ENCODE results near the gene TMEM131.
A peak's percentile ranks its signal among the peaks of the same experiment; 100 is the strongest.

The TMEM131 gene

DNA sequence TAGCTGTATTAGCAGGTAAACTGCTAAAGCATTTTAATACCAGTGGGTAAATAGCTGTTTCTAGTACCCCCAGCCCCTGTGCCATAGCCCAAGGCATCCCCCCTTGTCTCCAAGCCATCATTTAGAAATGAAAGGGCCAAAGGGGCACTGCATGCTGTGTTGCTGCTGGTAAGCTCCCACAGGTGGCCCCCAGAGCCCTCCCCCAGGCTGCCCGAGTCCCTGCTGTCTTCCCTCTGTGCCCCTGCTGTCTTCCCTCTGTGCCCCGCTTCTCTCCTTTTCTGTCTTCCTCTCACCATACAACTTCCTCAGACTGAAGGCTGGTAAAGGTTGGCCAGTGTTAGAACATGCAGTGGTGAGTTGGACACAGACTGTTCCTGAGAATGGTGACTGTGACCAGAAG is 240.3 kb downstream of the TMEM131 start:
- no peak for DNase-seq

DNA sequence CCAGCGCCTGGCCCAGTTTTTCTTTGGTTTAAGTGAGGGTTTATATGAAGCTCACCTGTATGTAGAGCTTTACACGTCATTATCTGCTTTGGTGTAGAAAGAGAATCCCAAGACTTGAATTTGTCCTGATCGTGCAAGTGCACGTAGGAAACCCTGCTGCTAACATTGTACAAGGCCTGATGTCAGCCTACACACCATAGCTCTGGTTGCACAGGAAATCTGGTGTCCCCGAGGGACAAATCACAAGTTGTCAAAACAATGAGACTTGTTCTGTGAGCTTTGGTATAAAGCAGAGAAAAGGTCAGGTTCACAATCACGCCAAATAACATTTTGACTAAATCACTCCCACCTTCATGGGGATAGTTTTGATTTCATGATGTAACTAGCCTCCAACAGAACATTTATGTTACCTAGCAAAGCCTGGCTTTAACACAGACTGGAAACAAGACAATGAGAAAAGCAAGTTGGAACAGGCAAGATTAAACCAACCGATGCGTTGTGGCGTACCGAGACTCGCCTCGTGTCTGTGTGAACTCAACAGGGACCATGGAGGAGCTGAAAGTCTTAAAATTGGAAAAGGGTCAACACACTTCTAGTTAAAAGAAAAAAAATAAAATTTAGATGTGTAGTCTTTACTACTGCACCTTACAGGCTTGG is 240.9 kb downstream of the TMEM131 start:
- no peak for DNase-seq

DNA sequence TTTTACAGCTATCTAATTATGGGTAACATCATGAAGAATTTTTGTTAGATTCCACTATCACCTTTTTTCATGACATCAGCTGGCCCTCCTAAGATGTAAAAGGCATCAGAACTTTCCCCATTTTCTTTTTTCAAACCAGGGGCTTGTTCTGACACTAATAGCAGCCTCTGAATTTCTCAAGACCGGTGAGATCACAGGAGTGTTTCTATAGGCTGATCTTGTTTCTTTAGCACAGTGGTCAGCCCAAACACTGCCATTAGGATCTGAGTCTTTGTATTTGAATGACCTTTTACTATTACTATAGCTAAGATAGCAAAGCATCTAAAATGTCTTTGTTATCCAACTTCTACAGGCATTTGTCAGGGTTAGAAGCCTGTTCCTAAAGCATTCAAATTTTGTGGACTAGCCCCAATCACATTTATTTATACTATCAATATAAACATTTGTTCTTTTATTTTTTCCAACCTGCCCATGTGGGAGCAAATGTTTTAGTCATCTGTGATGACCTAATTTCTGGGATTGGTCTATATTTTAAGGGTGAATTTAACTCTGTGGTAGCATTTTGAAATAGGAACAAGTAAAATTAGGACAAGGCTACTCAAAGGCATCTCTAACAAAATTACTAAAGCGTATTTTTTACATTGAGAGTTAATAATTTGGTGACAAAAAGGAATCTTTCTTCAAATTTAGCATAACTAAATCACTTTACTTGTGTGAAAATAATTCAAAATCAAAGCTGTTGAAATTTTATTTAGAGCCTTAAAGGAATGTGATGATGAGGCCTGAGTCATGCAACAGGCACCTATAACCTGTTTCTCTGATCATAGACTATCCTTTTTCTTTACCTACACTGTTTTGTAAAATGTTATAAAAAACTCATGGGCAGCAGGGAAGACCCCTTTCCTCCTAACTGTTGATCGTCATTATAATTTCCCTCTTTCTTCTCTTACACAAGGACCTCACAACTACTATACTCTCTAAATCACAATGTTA is 243.1 kb downstream of the TMEM131 start:
- DNase-seq = no peak

DNA sequence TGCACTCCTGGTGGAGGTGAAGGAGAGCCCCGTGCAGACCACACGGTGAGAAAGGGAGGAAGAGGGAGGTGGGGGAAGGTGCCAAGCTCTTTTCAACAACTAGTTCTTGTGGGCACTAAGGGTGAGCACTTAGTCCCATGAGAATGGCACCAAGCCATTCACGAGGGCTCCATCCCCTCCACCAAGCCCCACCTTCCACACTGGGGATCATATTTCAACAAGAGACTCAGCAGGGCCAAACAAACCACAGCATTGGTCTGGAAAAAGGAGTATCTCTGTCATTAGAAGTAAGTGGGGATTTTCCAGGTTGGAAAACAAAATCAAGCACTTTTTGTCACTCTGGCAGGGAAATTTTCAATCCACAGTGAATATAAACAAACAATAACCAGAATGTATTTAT is 244.0 kb downstream of the TMEM131 start:
- no peak for DNase-seq

DNA sequence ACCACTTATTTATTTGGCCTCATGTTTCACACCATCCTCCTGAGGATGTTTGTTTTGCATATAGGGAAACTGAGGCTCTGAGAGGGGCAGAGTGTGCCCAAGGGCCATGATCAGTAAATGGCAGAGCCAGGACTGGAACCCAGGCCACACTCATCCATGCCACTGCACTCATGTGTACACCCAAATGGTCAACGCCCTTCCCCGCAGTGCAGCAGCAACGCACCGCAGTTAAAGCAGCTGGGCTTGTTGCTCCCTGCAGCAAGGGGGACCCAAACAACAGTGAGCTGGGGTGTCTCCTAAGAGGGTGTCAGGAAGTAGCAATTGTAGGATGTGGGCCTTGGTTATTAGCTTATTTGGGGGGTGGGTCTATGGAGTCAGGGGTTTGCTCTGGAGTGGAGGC is 245.7 kb downstream of the TMEM131 start:
- no peak for DNase-seq

DNA sequence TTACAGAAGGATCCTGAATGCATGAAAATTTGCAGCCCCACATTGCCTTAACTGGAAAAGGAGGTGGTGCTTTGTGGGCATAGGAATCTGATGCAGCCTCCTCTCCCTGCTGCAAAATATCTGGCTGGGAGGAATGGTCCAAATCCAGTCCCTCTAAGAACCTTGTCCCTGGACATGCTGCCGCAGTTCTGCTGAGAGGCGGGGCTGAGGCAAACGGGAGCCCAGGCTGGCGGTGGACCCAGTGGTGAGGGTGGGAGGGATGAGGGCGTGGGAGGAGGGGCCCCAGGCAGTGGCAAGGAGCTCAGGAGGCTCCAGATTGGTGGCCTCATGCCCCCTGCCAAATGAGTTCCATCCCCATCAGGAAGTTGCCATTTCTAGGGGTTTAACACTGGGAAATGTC is 246.2 kb downstream of the TMEM131 start:
- DNase-seq = no peak

DNA sequence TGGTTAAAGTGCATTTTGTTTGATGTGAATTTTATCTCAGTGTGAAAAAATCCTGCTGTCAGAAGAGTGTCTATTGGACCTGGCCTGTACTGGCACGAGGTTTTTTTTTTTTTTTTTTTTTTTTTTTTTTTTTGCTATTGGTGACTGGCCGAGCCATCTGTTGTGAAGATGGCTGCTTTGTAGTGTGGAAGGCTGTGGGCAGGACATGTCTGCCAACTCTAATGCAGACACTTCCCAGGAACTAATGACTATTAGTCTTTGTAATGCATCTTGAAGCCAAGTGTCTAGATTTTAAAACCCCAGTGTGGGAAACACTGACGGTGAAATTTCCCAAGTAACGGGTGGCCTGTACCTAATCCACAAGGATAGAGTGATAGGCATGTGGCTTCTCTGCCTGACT is 248.0 kb downstream of the TMEM131 start:
- no peak for DNase-seq

DNA sequence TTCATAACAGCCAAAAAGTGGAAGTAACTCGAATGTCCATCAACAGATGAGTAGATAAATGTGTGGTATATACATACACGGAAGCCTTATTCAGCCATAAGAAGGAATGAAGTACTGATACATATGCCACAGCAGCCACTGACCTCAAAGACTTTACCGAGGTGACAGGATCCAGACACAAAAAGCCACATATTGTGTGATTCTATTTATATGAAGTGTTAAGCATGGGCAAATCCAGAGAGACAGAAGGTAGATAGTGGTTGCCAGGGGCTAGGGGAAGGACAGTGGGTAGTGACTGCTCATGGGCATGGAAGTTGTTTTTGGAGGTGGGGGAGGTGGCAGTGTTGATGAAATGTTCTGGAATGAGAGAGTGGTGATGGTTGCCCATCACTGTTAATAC is 248.5 kb downstream of the TMEM131 start:
- no peak for DNase-seq

DNA sequence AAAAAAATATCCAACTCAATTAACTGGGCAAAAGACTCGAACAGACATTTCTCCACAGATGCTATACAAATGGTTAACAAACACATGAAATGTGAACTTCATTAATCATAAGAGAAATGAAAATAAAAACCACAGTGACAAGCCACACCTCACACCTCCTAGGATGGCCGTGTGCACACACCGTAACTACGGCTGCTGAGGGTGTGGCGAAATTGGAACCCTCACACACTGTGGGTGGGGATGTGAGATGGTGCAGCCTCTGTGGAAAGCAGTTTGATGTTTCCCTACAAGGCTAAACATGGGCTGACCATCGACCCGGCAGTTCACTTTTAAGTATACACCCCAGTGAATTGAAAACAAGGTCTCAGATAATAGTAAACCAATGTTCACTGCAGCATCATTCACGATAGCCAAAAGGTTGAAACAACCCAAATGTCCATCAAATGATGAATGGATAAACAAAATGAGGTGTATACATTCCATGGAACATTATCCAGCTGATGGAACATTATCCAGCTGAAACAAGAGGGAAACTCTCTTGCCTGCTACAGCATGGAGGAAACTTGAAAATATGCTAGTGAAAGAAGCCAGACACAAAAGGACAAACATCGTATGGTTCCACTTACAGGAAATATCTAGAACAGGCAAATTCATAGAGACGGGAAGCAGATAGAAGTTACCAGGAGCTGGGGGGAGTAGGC is 250.1 kb downstream of the TMEM131 start:
- DNase-seq = peak; percentile 79

DNA sequence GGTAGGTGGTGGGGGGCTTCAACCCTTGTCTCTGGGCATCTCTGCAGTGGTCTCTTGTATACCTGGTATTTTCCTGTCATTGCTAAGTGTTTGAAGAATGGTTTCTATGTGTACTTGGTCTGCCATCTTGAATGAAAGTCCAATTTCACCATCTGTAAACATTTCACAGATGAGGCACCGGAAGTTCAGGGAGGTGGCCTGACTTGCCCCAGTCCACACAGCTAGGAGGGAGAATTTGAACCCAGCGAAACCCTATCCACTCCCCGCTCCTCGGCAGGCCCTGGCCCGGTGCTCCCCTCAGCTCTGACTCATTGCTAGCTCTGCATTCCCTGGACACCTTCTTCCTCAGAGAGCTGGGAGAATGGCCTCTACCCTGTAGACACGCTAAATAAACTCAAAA is 251.8 kb downstream of the TMEM131 start:
- no peak for DNase-seq

DNA sequence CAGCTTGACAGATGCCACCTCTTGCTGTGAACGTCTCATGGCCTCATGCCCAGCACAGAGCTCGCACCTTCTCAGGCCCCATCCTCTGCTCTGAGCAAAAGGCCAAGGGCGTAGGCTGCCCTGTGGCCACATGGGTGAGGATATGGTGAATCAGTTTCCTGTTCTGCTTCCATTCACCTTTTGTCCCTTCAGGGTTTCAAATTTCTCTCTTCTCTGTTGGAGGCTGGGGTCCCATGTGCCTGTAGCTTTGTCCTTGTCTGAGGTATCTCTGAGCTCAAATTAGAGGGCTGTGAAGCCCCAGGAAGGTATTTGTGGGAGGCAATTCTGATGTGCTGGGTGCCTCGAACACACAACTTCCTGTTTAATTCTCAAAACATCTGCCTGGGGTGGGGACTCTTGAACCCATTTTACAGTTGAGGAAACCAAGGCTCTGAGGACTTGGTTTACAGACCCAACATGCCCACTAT is 253.3 kb downstream of the TMEM131 start:
- DNase-seq = peak; percentile 64

DNA sequence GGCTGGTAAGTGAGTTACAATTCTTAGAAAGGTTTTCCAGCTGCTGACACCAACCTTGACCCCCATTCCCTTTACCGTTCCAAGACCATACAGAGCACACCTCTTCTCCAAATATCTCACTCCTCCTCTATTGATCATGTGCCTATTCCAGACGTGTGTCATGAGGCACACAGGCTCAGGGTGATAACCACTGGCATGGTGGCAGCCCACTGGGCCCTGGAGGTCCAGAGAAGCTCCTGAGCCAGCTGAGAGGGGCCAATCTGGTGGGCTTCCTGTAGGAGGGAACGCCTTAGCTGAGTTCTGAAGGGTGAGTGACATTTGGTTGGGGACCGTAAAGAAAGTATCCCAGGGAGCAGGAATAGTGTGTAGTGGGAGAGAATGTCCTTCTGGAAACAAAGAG is 254.1 kb downstream of the TMEM131 start:
- DNase-seq = no peak

DNA sequence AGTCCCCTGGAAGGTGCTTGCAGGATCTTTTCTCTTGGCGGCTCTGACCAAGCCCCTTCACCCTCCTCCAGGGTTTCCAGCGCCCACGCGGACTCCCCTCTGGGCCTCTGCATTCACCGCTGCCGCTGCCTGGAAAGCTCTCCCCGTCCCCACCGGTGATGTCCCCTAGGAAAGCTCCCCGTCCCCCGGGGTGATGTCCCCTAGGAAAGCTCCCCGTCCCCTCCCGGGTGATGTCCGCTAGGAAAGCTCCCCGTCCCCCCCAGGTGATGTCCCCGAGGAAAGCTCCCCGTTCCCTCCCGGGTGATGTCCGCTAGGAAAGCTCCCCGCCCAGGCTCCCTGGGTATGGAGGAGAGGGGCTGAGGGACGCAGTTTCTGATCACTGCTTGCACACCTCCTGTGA is 254.5 kb downstream of the TMEM131 start:
- DNase-seq = no peak

DNA sequence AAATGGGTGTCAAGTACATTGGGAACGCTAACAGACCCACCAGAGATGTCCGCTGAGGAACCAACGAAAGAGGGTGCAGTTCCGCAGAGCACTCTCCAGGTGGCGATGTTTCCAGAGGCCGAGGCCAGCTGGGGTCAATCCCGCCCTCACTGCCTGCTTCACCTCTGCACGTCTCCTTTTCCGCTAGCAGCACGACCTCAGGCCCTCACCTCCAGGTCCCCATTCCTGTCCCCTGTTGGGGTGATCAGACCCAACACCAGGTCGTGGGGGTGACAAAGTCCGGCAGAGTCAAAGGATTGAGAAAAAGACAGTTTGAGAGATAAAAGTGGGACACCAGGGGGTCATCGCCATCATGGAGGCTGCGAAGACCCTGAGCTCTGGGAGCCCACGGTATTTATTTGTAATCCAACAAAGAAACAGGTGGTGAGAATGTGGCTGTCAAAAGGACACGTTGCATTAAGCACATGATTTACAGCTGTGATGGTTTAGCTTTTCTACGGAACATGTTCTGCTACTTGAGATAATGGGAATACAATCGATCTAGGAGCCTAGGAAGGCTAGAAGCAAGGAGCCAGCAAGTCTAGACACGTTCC is 255.1 kb downstream of the TMEM131 start:
- no peak for DNase-seq

DNA sequence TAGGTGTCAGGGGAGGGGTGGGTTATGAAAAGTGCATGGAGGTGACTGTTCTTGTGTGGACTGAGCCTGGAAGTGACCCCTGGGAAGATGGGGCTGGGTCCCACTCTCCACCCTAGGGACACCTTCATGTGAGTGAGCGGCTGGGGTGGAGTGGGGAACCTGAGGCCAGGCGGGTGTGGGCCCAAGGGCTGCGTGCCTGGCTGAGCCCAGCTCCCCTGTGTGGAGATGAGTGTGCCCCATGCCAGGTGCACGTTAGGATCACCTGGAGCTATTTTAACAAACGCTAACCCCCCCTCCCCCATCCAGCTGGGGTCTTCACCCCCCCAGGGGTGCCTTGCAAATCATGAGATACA is 255.9 kb downstream of the TMEM131 start:
- DNase-seq = no peak

DNA sequence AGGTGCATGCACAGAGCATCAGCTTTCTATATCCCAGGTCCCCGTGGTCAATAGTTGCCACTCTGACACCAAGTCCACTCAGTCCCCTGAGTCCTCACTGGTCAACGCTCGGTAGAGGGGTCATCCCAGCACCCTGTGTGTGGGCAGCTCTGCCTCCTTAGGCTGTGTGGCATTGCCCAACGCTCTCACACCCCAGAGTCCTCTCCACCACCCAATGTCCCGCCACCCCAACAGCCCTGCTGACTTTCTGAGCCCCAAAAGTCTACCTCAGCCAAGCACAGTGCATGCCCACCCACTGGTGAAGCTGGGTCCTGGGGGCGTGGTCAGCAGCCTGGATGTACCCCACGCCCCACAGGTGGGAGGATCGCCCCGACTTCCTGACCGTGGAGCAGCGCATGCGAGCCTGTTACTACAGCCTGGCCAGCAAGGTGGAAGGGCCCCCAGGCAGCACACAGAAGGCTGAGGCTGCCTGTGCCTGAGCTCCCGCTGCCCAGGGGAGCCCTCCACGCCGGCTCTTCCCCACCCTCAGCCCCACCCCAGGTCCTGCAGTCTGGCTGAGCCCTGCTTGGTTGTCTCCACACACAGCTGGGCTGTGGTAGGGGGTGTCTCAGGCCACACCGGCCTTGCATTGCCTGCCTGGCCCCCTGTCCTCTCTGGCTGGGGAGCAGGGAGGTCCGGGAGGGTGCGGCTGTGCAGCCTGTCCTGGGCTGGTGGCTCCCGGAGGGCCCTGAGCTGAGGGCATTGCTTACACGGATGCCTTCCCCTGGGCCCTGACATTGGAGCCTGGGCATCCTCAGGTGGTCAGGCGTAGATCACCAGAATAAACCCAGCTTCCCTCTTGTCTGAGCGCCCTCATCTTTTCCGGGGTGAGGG is 256.5 kb downstream of the TMEM131 start:
- DNase-seq = no peak

DNA sequence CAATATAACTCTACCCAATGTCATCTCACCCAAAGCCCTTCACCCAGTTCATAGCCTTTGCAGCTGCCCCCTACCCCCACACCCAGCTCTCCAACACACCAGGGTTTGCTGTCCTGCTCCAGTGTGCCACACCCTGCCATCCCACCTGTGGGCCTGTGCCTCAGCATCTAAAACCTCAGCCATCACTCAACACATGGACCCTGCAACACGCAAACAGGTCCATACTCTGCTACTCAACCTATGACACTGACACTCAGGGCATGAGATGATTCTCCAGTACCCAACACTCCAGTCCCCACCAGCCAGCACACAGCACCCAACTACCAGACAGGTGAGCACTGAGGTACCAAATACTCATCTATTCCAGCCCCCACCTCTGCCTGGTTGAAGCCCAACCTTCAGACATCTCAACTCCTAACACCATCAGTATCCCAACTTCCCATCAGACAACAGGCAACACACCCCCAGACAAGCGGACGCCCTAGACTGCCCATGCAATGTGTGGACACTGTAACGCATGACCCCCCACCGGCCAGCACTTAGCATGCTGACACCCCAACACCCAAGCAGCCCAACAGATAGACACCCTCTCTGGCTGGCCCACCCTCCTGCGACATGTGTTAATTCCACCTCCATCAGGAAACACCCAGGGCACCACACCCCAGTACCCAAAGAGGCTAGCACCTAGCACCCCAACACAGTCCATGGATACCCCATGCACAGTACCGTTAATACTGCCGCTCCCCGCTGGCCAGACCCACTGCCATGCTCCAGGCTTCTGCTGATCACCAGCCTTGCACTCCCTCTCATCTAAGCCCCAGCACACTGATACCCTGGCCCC is 257.3 kb downstream of the TMEM131 start:
- DNase-seq = no peak

DNA sequence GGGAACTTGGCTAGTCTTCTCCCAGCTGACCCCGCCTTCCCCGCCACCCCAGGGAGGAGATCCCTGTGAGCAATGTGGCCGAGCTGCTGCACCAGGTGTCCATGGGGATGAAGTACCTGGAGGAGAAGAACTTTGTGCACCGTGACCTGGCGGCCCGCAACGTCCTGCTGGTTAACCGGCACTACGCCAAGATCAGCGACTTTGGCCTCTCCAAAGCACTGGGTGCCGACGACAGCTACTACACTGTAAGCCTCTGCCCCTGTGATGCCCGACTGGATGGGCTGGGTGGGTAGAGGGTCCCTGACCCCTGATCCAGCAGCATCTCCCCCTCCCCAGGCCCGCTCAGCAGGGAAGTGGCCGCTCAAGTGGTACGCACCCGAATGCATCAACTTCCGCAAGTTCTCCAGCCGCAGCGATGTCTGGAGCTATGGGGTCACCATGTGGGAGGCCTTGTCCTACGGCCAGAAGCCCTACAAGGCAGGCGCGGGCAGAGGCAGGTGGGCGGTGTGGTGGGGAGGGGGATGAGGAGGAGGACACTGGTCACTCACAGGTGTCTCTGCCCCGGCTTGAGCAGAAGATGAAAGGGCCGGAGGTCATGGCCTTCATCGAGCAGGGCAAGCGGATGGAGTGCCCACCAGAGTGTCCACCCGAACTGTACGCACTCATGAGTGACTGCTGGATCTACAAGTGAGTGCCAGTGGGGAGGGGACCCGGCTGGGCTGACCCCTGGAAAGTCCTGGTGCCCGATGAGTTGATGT is 258.1 kb downstream of the TMEM131 start:
- DNase-seq = no peak

DNA sequence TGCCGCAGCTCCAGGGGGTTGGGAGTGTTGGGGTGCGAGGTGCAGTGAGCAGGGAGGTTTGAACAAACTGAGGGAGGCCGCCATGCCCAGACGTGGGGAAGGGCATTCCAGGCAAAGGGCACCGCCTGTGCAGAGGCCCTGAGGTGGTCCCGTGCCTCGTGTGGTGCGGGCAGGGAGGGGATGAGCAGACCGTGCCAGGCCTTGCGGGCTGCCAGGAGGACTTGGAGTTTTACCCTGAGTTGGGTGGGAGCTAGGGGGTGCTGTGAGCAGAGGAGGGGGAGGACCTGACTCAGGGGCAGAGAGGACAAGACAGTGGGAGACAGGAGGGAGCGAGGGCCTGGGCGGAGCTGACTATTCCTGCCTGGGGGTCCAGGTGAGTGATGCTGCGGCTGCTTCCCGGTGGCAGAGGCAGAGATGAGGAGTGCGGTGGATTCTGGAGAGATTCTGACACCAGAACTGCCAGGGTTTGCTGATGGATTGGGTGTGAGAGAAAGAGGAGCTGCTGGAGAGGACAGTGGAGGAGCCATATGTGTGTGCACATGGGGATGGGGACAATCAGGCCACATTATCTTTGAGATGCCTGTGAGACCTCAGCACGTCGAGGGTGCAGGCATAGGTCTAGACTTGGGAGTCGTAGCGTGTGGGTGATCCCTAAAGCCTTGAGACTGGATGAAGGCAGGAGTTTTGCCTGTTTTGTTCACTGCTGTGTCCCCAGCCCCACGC is 259.0 kb downstream of the TMEM131 start:
- no peak for DNase-seq

DNA sequence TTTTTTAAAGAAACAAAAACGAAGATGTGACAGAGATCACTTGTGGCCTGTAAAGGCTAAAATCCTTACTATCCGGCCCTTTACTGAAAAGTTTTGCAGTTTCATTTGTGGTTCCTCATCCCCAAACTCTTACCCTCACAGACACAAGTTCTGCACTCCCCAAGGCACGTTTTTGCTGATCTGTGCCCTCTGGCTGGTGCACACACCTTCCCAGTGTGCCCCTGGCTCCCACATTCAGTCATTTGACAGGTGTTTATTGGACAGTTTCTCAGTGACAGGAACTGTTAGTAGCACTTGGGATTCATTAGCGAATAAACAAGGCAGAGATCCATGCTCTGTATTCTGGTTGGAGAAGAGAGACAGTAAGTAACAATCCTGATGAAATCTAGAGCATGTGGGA is 259.6 kb downstream of the TMEM131 start:
- DNase-seq = no peak

All from NK-92 treated with Interleukin-12 subunit alpha and Interleukin-12 subunit beta, amount 100 ng/mL, for 24 hours (cell line).